ENCODE results near the gene PLA2G6. TPM values are rescaled to one million over a fixed set of nuclear protein-coding genes. Genes with fewer than 3 reads are reported as not detected.

PLA2G6 gene
- total and polyA plus RNA-seq, 2 experiments from 2014 or later = 5.5 to 6.5 TPM

DNA sequence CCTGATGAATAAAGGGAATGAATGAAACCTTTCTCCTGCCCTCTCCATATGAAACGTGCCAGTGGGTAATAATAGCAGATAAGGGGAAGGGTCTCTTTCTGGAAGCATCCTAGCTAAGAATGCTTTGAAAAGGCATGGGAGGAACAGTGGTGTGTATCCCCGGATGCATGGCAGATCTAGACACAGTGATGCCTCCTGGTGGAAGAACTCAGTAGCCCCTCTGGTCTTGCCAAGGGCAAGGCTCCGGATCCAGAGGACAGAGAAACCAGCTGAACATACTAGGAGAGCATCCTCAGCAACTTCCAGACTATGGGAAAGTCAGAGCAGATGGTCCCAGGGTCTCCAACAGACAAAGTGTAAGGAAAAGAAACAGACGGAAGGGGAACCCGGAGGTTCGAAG is 77.5 kb downstream of the PLA2G6 start:
- WGBS, 2 experiments (ENCODE audit: low coverage in 1 of 2, low lambda C conversion rate in 2 of 2, missing lambda C conversion rate in 2 of 2) = 83 to 90% methylated on average over 6 of the region's 6 CpGs

GRCh38 chr22:38103641-38104040 is 78.0 kb downstream of the PLA2G6 start:
- WGBS, 2 experiments (ENCODE audit: low coverage in 1 of 2, low lambda C conversion rate in 2 of 2, missing lambda C conversion rate in 2 of 2) = 59 to 62% methylated on average over 8 of the region's 8 CpGs
- Histone ChIP-seq H3K4me1 (ENCODE audit: insufficient read depth) (0 out of 2 replicates have a peak, but pooled peaks cover 3% of the 10 kb centered on the region), H2AFZ (no peak overlapping the region), H4K20me1 (ENCODE audit: insufficient read depth) (no peaks in the 10 kb centered on the region), H3K79me2 (ENCODE audit: insufficient read depth) (no peaks in the 10 kb centered on the region), H3K4me3 (no peak overlapping the region), H3K9me3 (ENCODE audit: low read depth) (no peaks in the 10 kb centered on the region), H3K27me3 (replicated peaks; ENCODE audit: insufficient read depth) (no peaks in the 10 kb centered on the region), H3F3A (ENCODE audit: insufficient read depth) (no peaks in the 10 kb centered on the region), H3K9ac (no peak overlapping the region), H3K9me2 (ENCODE audit: insufficient read depth) (no peaks in the 10 kb centered on the region), H3K27ac (no peak overlapping the region), H3K36me3 (ENCODE audit: low read depth) (no peaks in the 10 kb centered on the region), H3K4me2 (ENCODE audit: unreplicated experiment) (no peak overlapping the region)
- DNase-seq = no peak
- TF ChIP-seq EZH2 (IDR thresholded peaks at IDR 0.05; ENCODE audit: insufficient read depth, poor library complexity, severe bottlenecking) = no peak
- no peak for TF ChIP-seq EZH2phosphoT487 (IDR thresholded peaks at IDR 0.05; ENCODE audit: insufficient read depth, low read depth)
- in situ Hi-C loops (cut with MboI) = no loop called here

More for the DNA sequence above, 77.5 kb downstream of the PLA2G6 start:
- Histone ChIP-seq H3K27ac (no peak overlapping the region), H3K9me2 (ENCODE audit: insufficient read depth) (no peaks in the 10 kb centered on the region), H3K36me3 (ENCODE audit: low read depth) (no peaks in the 10 kb centered on the region), H3K4me3 (no peak overlapping the region), H3K9me3 (ENCODE audit: low read depth) (no peaks in the 10 kb centered on the region), H2AFZ (no peak overlapping the region), H3K27me3 (replicated peaks; ENCODE audit: insufficient read depth) (no peaks in the 10 kb centered on the region), H3K79me2 (ENCODE audit: insufficient read depth) (no peaks in the 10 kb centered on the region), H3K4me2 (ENCODE audit: unreplicated experiment) (no peak overlapping the region), H3K4me1 (ENCODE audit: insufficient read depth) (no peaks in the 10 kb centered on the region), H4K20me1 (ENCODE audit: insufficient read depth) (no peaks in the 10 kb centered on the region), H3K9ac (no peak overlapping the region), H3F3A (ENCODE audit: insufficient read depth) (no peaks in the 10 kb centered on the region)
- in situ Hi-C loops (cut with MboI) = no loop called here
- no peak for TF ChIP-seq EZH2phosphoT487 (IDR thresholded peaks at IDR 0.05; ENCODE audit: insufficient read depth, low read depth)
- no peak for TF ChIP-seq EZH2 (IDR thresholded peaks at IDR 0.05; ENCODE audit: insufficient read depth, poor library complexity, severe bottlenecking)
- DNase-seq = peak; percentile 47

GRCh38 chr22:38098410-38099249 is 83.0 kb downstream of the PLA2G6 start:
- H2AFZ ChIP-seq = peak overlapping the region; percentile 42
- peak; percentile 74 for DNase-seq

DNA sequence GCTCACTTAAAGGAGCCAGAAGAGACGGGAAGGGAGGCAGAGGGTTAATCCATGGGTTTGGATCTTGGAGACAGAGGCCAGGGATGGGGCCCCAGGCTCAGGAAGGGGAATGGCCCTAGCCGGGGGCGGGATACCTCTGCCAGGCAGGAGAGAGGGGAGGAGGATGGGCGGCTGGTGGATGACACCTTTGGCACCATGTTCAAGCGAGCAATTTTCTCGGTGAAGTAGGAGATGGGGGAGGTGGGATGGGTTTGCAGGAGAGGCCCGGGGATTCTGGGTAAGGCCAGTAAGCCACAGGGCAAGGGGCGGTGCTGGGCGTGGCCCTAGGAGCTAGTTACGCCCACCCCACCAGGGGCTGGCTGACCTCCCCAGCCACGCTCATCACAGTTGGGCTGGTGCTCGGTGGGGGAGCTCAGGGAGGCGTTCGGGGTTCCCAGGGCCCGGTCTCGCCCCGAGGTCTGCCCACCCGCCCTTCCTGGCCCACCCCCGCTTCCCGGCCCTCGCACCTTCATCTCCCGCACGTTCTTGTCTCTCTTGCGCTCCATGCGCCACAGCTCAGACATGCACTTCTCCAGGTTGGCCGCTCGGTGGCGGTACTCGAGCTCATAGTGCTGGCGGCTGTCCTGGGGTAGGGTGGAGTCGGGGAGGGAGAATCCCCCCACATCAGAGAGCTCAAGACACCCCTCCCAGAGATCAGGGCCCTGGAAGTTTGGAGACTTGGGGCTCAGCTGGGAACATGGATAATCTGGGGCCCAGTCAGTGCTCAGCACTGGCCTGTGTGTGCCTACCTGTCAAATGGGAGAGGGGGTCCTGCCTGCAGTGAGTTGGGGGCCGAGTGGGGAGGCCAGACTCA is 83.8 kb downstream of the PLA2G6 start:
- 0 out of 2 replicates have a peak, but pooled peaks cover 3% of the 10 kb centered on the region for H3F3A ChIP-seq (ENCODE audit: insufficient read depth)
- in situ Hi-C loops (cut with MboI) = no loop called here
- H3K4me2 ChIP-seq (ENCODE audit: unreplicated experiment) = no peak overlapping the region
- peaks cover 10% of the 10 kb centered on the region for H3K4me1 ChIP-seq (ENCODE audit: insufficient read depth)
- DNase-seq = peak; percentile 40
- no peaks in the 10 kb centered on the region for H3K79me2 ChIP-seq (ENCODE audit: insufficient read depth)
- H3K4me3 ChIP-seq = no peak overlapping the region
- H3K27me3 ChIP-seq (replicated peaks; ENCODE audit: insufficient read depth) = no peaks in the 10 kb centered on the region
- H3K9me3 ChIP-seq (ENCODE audit: low read depth) = no peaks in the 10 kb centered on the region
- TF ChIP-seq EZH2 (IDR thresholded peaks at IDR 0.05; ENCODE audit: insufficient read depth, poor library complexity, severe bottlenecking) (no peak), EZH2phosphoT487 (IDR thresholded peaks at IDR 0.05; ENCODE audit: insufficient read depth, low read depth) (no peak)
- H3K36me3 ChIP-seq (ENCODE audit: low read depth) = no peaks in the 10 kb centered on the region
- 44 to 47% methylated on average over 16 to 30 of the region's 32 CpGs for WGBS, 2 experiments (ENCODE audit: low coverage in 1 of 2, low lambda C conversion rate in 2 of 2, missing lambda C conversion rate in 2 of 2)
- H4K20me1 ChIP-seq (ENCODE audit: insufficient read depth) = no peaks in the 10 kb centered on the region
- 0 out of 2 replicates have a peak overlapping the region, but pooled peaks have one; percentile 22 for H3K9ac ChIP-seq
- H3K9me2 ChIP-seq (ENCODE audit: insufficient read depth) = no peaks in the 10 kb centered on the region
- no peak overlapping the region for H2AFZ ChIP-seq
- H3K27ac ChIP-seq = peak overlapping the region; percentile 28; the same call in 1 of the 2 replicates

More at GRCh38 chr22:38098410-38099249, 83.0 kb downstream of the PLA2G6 start:
- H3K9ac ChIP-seq = 0 out of 2 replicates have a peak overlapping the region, but pooled peaks have one; percentile 22
- WGBS, 2 experiments (ENCODE audit: low coverage in 1 of 2, low lambda C conversion rate in 2 of 2, missing lambda C conversion rate in 2 of 2) = 34 to 35% methylated on average over 9 of the region's 9 CpGs
- peak overlapping the region; percentile 28; the same call in 1 of the 2 replicates for H3K27ac ChIP-seq
- no peak overlapping the region for H3K4me3 ChIP-seq
- peak overlapping the region; percentile 41 for H3K4me2 ChIP-seq (ENCODE audit: unreplicated experiment)
- H4K20me1 ChIP-seq (ENCODE audit: insufficient read depth) = no peaks in the 10 kb centered on the region
- in situ Hi-C loops (cut with MboI) = no loop called here
- no peaks in the 10 kb centered on the region for H3K36me3 ChIP-seq (ENCODE audit: low read depth)
- TF ChIP-seq EZH2phosphoT487 (IDR thresholded peaks at IDR 0.05; ENCODE audit: insufficient read depth, low read depth) = no peak
- TF ChIP-seq EZH2 (IDR thresholded peaks at IDR 0.05; ENCODE audit: insufficient read depth, poor library complexity, severe bottlenecking) = no peak
- H3K79me2 ChIP-seq (ENCODE audit: insufficient read depth) = no peaks in the 10 kb centered on the region
- H3F3A ChIP-seq (ENCODE audit: insufficient read depth) = 0 out of 2 replicates have a peak, but pooled peaks cover 3% of the 10 kb centered on the region
- no peaks in the 10 kb centered on the region for H3K9me2 ChIP-seq (ENCODE audit: insufficient read depth)
- peaks cover 10% of the 10 kb centered on the region for H3K4me1 ChIP-seq (ENCODE audit: insufficient read depth)
- no peaks in the 10 kb centered on the region for H3K27me3 ChIP-seq (replicated peaks; ENCODE audit: insufficient read depth)
- H3K9me3 ChIP-seq (ENCODE audit: low read depth) = no peaks in the 10 kb centered on the region

Data from GM23248 (cell line).